ENCODE results near the gene SMAD7. TPM values are rescaled to one million over a fixed set of nuclear protein-coding genes. Genes with fewer than 3 reads are reported as not detected.

Gene SMAD7
- total RNA-seq (9.7 TPM), polyA plus RNA-seq (ENCODE audit: insufficient read depth in 1 of 8, insufficient read length in 8 of 8, low replicate concordance in 1 of 8) (10 to 100 TPM in 7 of 8 donors, 1 to 10 TPM in 1; 9.1 to 16.8 (median 13.7) TPM)
- long read RNA-seq, donor 1, full-length matches to known transcripts, result 1 of 1 reads
- long read RNA-seq, donor 1, partial matches to known transcripts, result 0 of 1 reads
- long read RNA-seq, donor 1, other reads (novel, unspliced or antisense), result 0 of 1 reads
- long read RNA-seq, donor 2, result 0 reads
- long read RNA-seq, donor 3, full-length matches to known transcripts, result 2 of 2 reads
- long read RNA-seq, donor 3, partial matches to known transcripts, result 0 of 2 reads
- long read RNA-seq, donor 3, other reads (novel, unspliced or antisense), result 0 of 2 reads
- long read RNA-seq, donor 4, full-length matches to known transcripts, result 3 of 3 reads
- long read RNA-seq, donor 4, partial matches to known transcripts, result 0 of 3 reads
- long read RNA-seq, donor 4, other reads (novel, unspliced or antisense), result 0 of 3 reads
- long read RNA-seq, donor 5, full-length matches to known transcripts, result 3 of 3 reads
- long read RNA-seq, donor 5, partial matches to known transcripts, result 0 of 3 reads
- long read RNA-seq, donor 5, other reads (novel, unspliced or antisense), result 0 of 3 reads
- long read RNA-seq, donor 6, result 0 reads
- long read RNA-seq, donor 7, partial matches to known transcripts, result 0 of 1 reads
- long read RNA-seq, donor 7, other reads (novel, unspliced or antisense), result 0 of 1 reads
- long read RNA-seq, donor 8, result 0 reads
- long read RNA-seq, donor 9, result 0 reads
- long read RNA-seq, donor 10, full-length matches to known transcripts, result 1 of 1 reads
- long read RNA-seq, donor 10, partial matches to known transcripts, result 0 of 1 reads
- long read RNA-seq, donor 10, other reads (novel, unspliced or antisense), result 0 of 1 reads
- long read RNA-seq, donor 11, full-length matches to known transcripts, result 2 of 2 reads
- long read RNA-seq, donor 11, partial matches to known transcripts, result 0 of 2 reads
- long read RNA-seq, donor 11, other reads (novel, unspliced or antisense), result 0 of 2 reads

GRCh38 chr18:48950536-48951447 is at the start of gene SMAD7:
Gene SMAD7 (minus strand): TSS chr18:48950965. CDS start chr18:48950424, 541 bp downstream.
- Histone ChIP-seq H3K36me3 (ENCODE audit: control insufficient read depth, insufficient read depth, low read length) (peaks cover 3% of the 10 kb centered on the region), H3K4me3 (ENCODE audit: low read length) (peak within 1 kb of the TSS; percentile 79), H3K27ac (ENCODE audit: low read length) (peak within 1 kb of the TSS; percentile 74), H3K4me1 (ENCODE audit: control insufficient read depth, insufficient read depth, low read length) (peaks cover 46% of the 10 kb centered on the region), H3K9me3 (replicated peaks; ENCODE audit: control insufficient read depth, low read depth, low read length) (no peaks in the 10 kb centered on the region), H3K27me3 (ENCODE audit: control insufficient read depth, insufficient read depth, low read length) (no peaks in the 10 kb centered on the region)
- under 1% methylated on average over 44 of the region's 71 CpGs for WGBS (ENCODE audit: insufficient coverage)
- peak; percentile 74 for DNase-seq

GRCh38 chr18:48999569-48999968 is 48.8 kb upstream of the SMAD7 start:
- H3K36me3 ChIP-seq (ENCODE audit: control insufficient read depth, insufficient read depth, low read length), result no peaks in the 10 kb centered on the region
- 94% methylated on average over 3 of the region's 11 CpGs for WGBS (ENCODE audit: insufficient coverage)
- no peaks in the 10 kb centered on the region for H3K27me3 ChIP-seq (ENCODE audit: control insufficient read depth, insufficient read depth, low read length)
- no peak overlapping the region for H3K27ac ChIP-seq (ENCODE audit: low read length)
- no peak overlapping the region for H3K4me3 ChIP-seq (ENCODE audit: low read length)
- peaks cover 31% of the 10 kb centered on the region for H3K4me1 ChIP-seq (ENCODE audit: control insufficient read depth, insufficient read depth, low read length)
- H3K9me3 ChIP-seq (replicated peaks; ENCODE audit: control insufficient read depth, low read depth, low read length), result no peaks in the 10 kb centered on the region
- DNase-seq, result no peak

- peak; percentile 62 for DNase-seq
- no peaks in the 10 kb centered on the region for H3K27me3 ChIP-seq (ENCODE audit: control insufficient read depth, insufficient read depth, low read length)
- H3K27ac ChIP-seq (ENCODE audit: low read length), result peak overlapping the region; percentile 57
- 50% methylated on average over 14 of the region's 17 CpGs for WGBS (ENCODE audit: insufficient coverage)
- H3K4me1 ChIP-seq (ENCODE audit: control insufficient read depth, insufficient read depth, low read length), result peaks cover 43% of the 10 kb centered on the region
- no peak overlapping the region for H3K4me3 ChIP-seq (ENCODE audit: low read length)
- H3K36me3 ChIP-seq (ENCODE audit: control insufficient read depth, insufficient read depth, low read length), result no peaks in the 10 kb centered on the region
- no peaks in the 10 kb centered on the region for H3K9me3 ChIP-seq (replicated peaks; ENCODE audit: control insufficient read depth, low read depth, low read length)
Measured at GRCh38 chr18:48997985-48998831, 47.4 kb upstream of the SMAD7 start.

- Histone ChIP-seq H3K4me1 (ENCODE audit: control insufficient read depth, insufficient read depth, low read length) (peaks cover 49% of the 10 kb centered on the region), H3K36me3 (ENCODE audit: control insufficient read depth, insufficient read depth, low read length) (no peaks in the 10 kb centered on the region), H3K9me3 (replicated peaks; ENCODE audit: control insufficient read depth, low read depth, low read length) (no peaks in the 10 kb centered on the region), H3K4me3 (ENCODE audit: low read length) (no peak overlapping the region), H3K27me3 (ENCODE audit: control insufficient read depth, insufficient read depth, low read length) (no peaks in the 10 kb centered on the region), H3K27ac (ENCODE audit: low read length) (peak overlapping the region; percentile 57)
- 58% methylated on average over 6 of the region's 6 CpGs for WGBS (ENCODE audit: insufficient coverage)
- DNase-seq, result no peak
Measured at GRCh38 chr18:48997681-48997984, 46.9 kb upstream of the SMAD7 start.

DNA sequence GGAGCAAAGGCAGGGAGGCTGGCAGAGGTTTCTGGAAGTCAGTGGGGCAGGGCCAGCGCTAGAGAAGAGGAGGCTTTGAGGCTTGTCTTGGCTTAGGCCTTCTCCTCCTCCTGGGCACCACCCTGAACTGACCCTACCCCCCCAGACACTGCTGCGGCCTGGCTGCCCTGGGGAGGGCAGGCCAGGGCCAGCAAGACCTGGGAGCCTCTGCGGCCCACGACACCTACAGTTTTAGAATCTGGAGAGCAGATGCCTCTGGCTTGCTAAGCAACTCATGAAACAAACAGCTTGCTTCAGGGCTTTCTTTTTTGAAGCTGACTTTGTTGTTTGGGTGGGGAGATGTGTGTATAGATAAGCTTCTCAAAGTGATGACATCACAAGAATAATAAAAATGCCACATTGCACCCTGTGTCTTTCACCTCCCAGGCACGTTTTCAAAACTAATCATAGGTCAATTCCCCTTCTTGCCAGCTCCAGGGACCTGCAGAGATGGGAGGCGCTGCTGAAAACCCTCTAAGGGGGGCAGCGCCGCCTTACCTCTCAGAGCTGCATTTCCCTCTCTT is 46.2 kb upstream of the SMAD7 start:
- Histone ChIP-seq H3K4me1 (ENCODE audit: control insufficient read depth, insufficient read depth, low read length) (peaks cover 55% of the 10 kb centered on the region), H3K27me3 (ENCODE audit: control insufficient read depth, insufficient read depth, low read length) (peaks cover 2% of the 10 kb centered on the region), H3K27ac (ENCODE audit: low read length) (peak overlapping the region; percentile 57), H3K36me3 (ENCODE audit: control insufficient read depth, insufficient read depth, low read length) (no peaks in the 10 kb centered on the region), H3K9me3 (replicated peaks; ENCODE audit: control insufficient read depth, low read depth, low read length) (no peaks in the 10 kb centered on the region), H3K4me3 (ENCODE audit: low read length) (no peak overlapping the region)
- no peak for DNase-seq
- WGBS (ENCODE audit: insufficient coverage), result 40% methylated on average over 1 of the region's 8 CpGs

GRCh38 chr18:48996041-48996440 is 45.3 kb upstream of the SMAD7 start:
- no peaks in the 10 kb centered on the region for H3K36me3 ChIP-seq (ENCODE audit: control insufficient read depth, insufficient read depth, low read length)
- H3K9me3 ChIP-seq (replicated peaks; ENCODE audit: control insufficient read depth, low read depth, low read length), result no peaks in the 10 kb centered on the region
- DNase-seq, result no peak
- H3K27me3 ChIP-seq (ENCODE audit: control insufficient read depth, insufficient read depth, low read length), result peaks cover 3% of the 10 kb centered on the region
- H3K4me1 ChIP-seq (ENCODE audit: control insufficient read depth, insufficient read depth, low read length), result peaks cover 63% of the 10 kb centered on the region
- no peak overlapping the region for H3K27ac ChIP-seq (ENCODE audit: low read length)
- H3K4me3 ChIP-seq (ENCODE audit: low read length), result no peak overlapping the region
- WGBS (ENCODE audit: insufficient coverage), result 94% methylated on average over 4 of the region's 4 CpGs

DNA sequence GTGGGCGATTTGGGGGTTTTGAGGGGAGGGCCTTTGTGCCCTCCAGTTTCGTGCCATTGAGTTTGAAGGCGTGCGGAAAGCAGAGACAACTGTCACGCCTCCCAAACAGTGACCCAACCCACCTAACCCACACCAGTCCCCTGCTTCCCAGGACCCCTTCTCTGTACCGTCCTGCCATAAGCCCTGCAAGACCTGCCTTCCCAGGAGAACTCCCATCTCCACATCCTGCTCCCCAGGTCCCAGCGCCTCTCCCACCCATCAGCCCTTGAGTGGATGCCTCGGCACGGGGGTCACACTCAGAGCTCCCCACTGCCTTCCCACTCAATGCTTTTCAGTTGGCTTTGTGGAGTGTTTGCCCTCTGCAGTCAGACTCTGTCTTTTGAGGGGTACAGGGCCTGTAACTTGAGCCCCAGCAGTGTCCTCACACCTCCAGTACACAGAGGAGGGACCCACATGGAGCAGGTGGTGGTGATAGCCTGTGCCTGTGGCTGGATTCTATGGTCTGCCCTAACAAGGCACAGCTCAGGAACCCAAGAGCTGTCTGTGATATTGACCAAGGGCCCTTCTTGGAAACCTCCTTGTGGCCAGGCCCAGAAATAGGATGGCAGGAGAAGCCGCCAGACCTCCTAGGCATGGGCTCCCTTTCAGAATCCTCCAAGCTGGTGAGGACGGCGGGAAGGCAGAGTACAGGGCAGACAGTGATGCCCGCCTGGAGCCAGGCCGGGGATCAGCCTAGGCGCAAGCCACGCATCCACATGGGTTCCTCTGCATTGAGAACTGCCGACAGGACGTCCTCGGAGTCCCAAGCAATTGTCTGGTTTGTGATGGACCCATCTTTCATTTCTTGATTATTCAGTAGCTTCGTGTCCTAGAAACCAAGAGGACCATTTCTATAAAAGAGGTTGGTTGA is 44.4 kb upstream of the SMAD7 start:
- H3K27ac ChIP-seq (ENCODE audit: low read length), result no peak overlapping the region
- H3K27me3 ChIP-seq (ENCODE audit: control insufficient read depth, insufficient read depth, low read length), result peaks cover 3% of the 10 kb centered on the region
- H3K36me3 ChIP-seq (ENCODE audit: control insufficient read depth, insufficient read depth, low read length), result no peaks in the 10 kb centered on the region
- no peaks in the 10 kb centered on the region for H3K9me3 ChIP-seq (replicated peaks; ENCODE audit: control insufficient read depth, low read depth, low read length)
- peaks cover 70% of the 10 kb centered on the region for H3K4me1 ChIP-seq (ENCODE audit: control insufficient read depth, insufficient read depth, low read length)
- 95% methylated on average over 15 of the region's 20 CpGs for WGBS (ENCODE audit: insufficient coverage)
- DNase-seq, result no peak
- no peak overlapping the region for H3K4me3 ChIP-seq (ENCODE audit: low read length)

GRCh38 chr18:48994044-48994651 is 43.4 kb upstream of the SMAD7 start:
- DNase-seq, result peak; percentile 89
- no CpG with 5 or more reads among the region's 15 CpGs for WGBS (ENCODE audit: insufficient coverage)
- peaks cover 80% of the 10 kb centered on the region for H3K4me1 ChIP-seq (ENCODE audit: control insufficient read depth, insufficient read depth, low read length)
- peak overlapping the region; percentile 76 for H3K27ac ChIP-seq (ENCODE audit: low read length)
- no peaks in the 10 kb centered on the region for H3K9me3 ChIP-seq (replicated peaks; ENCODE audit: control insufficient read depth, low read depth, low read length)
- H3K27me3 ChIP-seq (ENCODE audit: control insufficient read depth, insufficient read depth, low read length), result peaks cover 3% of the 10 kb centered on the region
- no peak overlapping the region for H3K4me3 ChIP-seq (ENCODE audit: low read length)
- H3K36me3 ChIP-seq (ENCODE audit: control insufficient read depth, insufficient read depth, low read length), result no peaks in the 10 kb centered on the region

All from muscle of leg (tissue), 16 donors.